HepG2 (cell line): ENCODE results near the gene UBXN2A. TPM values are rescaled to one million over a fixed set of nuclear protein-coding genes. Genes with fewer than 3 reads are reported as not detected.

Experiments
- MNT ChIP-seq: fragments of 450-650 bp; IDR thresholded peaks from 2 replicates; pipeline ENCODE4 v1.6.1; 2016
- MYPOP ChIP-seq: sonication (generic); formaldehyde crosslinking; IDR thresholded peaks from 2 replicates; pipeline ENCODE4 v1.8.1; 2023; ENCODE audit warnings: mild to moderate bottlenecking, moderate library complexity, missing genetic modification reagents
- NFAT5 ChIP-seq: sonication (generic); formaldehyde crosslinking; IDR thresholded peaks from 2 replicates; pipeline ENCODE4 v1.4.0; 2020; ENCODE audit warnings: missing genetic modification reagents
- RERE ChIP-seq: IDR thresholded peaks from 2 replicates; pipeline ENCODE4 v1.6.1; 2016; ENCODE audit warnings: low read depth, missing genetic modification reagents, missing compliant biosample characterization
- SMARCC2 ChIP-seq: fragments of 450-650 bp; IDR thresholded peaks from 2 replicates; pipeline ENCODE4 v1.6.1; 2017; ENCODE audit warnings: antibody characterized with exemption, mild to moderate bottlenecking
- TIGD3 ChIP-seq: sonication (generic); formaldehyde crosslinking; IDR thresholded peaks from 2 replicates; pipeline ENCODE4 v1.5.1; 2020; ENCODE audit warnings: mild to moderate bottlenecking, missing genetic modification reagents, borderline replicate concordance
- ZBTB14 ChIP-seq: sonication (generic); formaldehyde crosslinking; IDR thresholded peaks from 2 replicates; pipeline ENCODE4 v1.4.0; 2020; ENCODE audit warnings: missing genetic modification reagents
- ZNF101 ChIP-seq: sonication (generic); formaldehyde crosslinking; IDR thresholded peaks from 2 replicates; pipeline ENCODE4 v1.4.0; 2020; ENCODE audit warnings: mild to moderate bottlenecking, low read depth, missing genetic modification reagents, borderline replicate concordance
- ZNF138 ChIP-seq: sonication (generic); formaldehyde crosslinking; IDR thresholded peaks from 2 replicates; pipeline ENCODE4 v1.5.0; 2020; ENCODE audit warnings: mild to moderate bottlenecking, low read depth, missing genetic modification reagents
- ZNF430 ChIP-seq: sonication (generic); formaldehyde crosslinking; IDR thresholded peaks from 2 replicates; pipeline ENCODE4 v1.9.0; 2021; ENCODE audit warnings: mild to moderate bottlenecking, missing genetic modification reagents
- polyA plus RNA-seq, 8 experiments: library from polyadenylated mRNA; depleted of rRNA in 3 of 8; stranded (reverse) in 7 of 8; unstranded in 1 of 8; fragments of >200 nt; fragmentation: Illumina TruSeq in 4 of 8; extraction: Trizol in 4 of 8; gene quantifications; 2 replicates each; pipeline versions ENCODE4 v1.2.1 to v1.2.3, GENCODE V29; 2011 to 2016; ENCODE audit warnings: low read depth in 4 of 8, missing spikeins in 1 of 8, mixed read lengths in 1 of 8; ENCODE audit not compliant: insufficient read depth in 1 of 8
- total RNA-seq, 5 experiments: library from RNA; depleted of rRNA; stranded (reverse); fragments of >200 nt; fragmentation: Illumina TruSeq; extraction: Trizol; gene quantifications; 2 replicates each; pipeline ENCODE4 v1.2.3, GENCODE V29; 2016; ENCODE audit warnings: low read depth in 1 of 5

Gene UBXN2A
- total and polyA plus RNA-seq, 2 of the 13 experiments (the other 11 are each of a cell fraction or from before 2014, with no cell fraction given): 8.3 to 20.9 TPM

GRCh38 chr2:23926750-23927571 is 13.3 kb upstream of the UBXN2A start, which contains the start of gene ATAD2B (continued):
- TF ChIP-seq TIGD3 (no peak), ZNF430 (CRISPR knock-in tag) (peak; percentile 89), ZNF138 (CRISPR knock-in tag) (peak; percentile 90), ZBTB14 (peak; percentile 79), ZNF101 (CRISPR knock-in tag) (no peak), NFAT5 (CRISPR knock-in tag) (peak; percentile 17; the same call in 1 of the 2 replicates), MYPOP (peak; percentile 87), MNT (no peak), SMARCC2 (no peak), RERE (CRISPR knock-in tag) (peak; percentile 65)
